H1 (cell line): ENCODE results near the gene YBX2. TPM values are rescaled to one million over a fixed set of nuclear protein-coding genes. Genes with fewer than 3 reads are reported as not detected.

Experiments
- CTCF ChIA-PET: fragments of 300-600 bp; sonication (Branson Sonifier 250); formaldehyde crosslinking; loops from one replicate; lab custom pipeline; 2021; ENCODE audit not compliant: partially characterized antibody; lab: Charles Lee
- POLR2A ChIA-PET: fragments of 300-600 bp; sonication (Branson Sonifier 250); formaldehyde crosslinking; loops from one replicate; lab custom pipeline; 2021; ENCODE audit warnings: inconsistent platforms; ENCODE audit not compliant: partially characterized antibody; lab: Charles Lee
- DNase-seq, 2 experiments: peaks; one replicate each; pipeline versions ENCODE4 v3.0.0 to v3.0.0-alpha.2; 2010 to 2022; ENCODE audit warnings: low spot score in 2 of 2, low read depth in 1 of 2, mixed read lengths in 1 of 2
- FAIRE-seq: peaks from 2 replicates; lab custom pipeline; 2011; peaks lifted over from hg19 to GRCh38; lab: Jason Lieb, UNC
- H2AFZ ChIP-seq: 2 replicates; pipeline ENCODE4 v1.8.1; 2012; ENCODE audit warnings: low read length, inconsistent platforms
- H2AK5ac ChIP-seq: 2 replicates; pipeline ENCODE4 v1.6.1; 2013; ENCODE audit warnings: low read depth, low read length
- H2BK120ac ChIP-seq: replicated peaks from 2 replicates; pipeline ENCODE3; 2013; ENCODE audit warnings: low read depth, low read length, inconsistent platforms
- H2BK12ac ChIP-seq: 2 replicates; pipeline ENCODE4 v1.6.1; 2013; ENCODE audit warnings: low read depth, low read length
- H2BK15ac ChIP-seq: 2 replicates; pipeline ENCODE4 v1.6.1; 2013; ENCODE audit warnings: low read length
- H2BK20ac ChIP-seq: 2 replicates; pipeline ENCODE4 v1.6.1; 2013; ENCODE audit warnings: low read length
- H2BK5ac ChIP-seq: 2 replicates; pipeline ENCODE4 v1.6.1; 2013; ENCODE audit warnings: low read depth, low read length
- H3K14ac ChIP-seq: 2 replicates; pipeline ENCODE4 v1.6.1; 2013; ENCODE audit warnings: inconsistent platforms; ENCODE audit not compliant: insufficient read length
- H3K18ac ChIP-seq: 2 replicates; pipeline ENCODE4 v1.6.1; 2013; ENCODE audit warnings: low read length; ENCODE audit errors: extremely low read depth
- H3K23ac ChIP-seq: 2 replicates; pipeline ENCODE4 v1.6.1; 2013; ENCODE audit warnings: inconsistent platforms; ENCODE audit not compliant: insufficient read length
- H3K23me2 ChIP-seq: 2 replicates; pipeline ENCODE4 v1.6.1; 2013; ENCODE audit warnings: low read depth, low read length
- H3K27ac ChIP-seq: 2 replicates; pipeline ENCODE4 v1.6.1; 2011; ENCODE audit warnings: low read depth, low read length, inconsistent platforms
- H3K27me3 ChIP-seq, 4 experiments: replicated peaks in 1 of 4; 1 replicate in 1 of 4; 2 replicates in 3 of 4; pipeline versions ENCODE4 v1.6.1 to v1.8.1; 2011 to 2013; ENCODE audit warnings: low read length in 3 of 4, mild to moderate bottlenecking in 3 of 4, inconsistent platforms in 2 of 4, mixed read lengths in 2 of 4, moderate library complexity in 1 of 4; ENCODE audit not compliant: control insufficient read depth in 3 of 4, insufficient read depth in 3 of 4; ENCODE audit errors: extremely low read depth in 1 of 4
- H3K36me3 ChIP-seq, 4 experiments: 2 replicates each; pipeline versions ENCODE4 v1.6.1 to v1.8.1; 2011 to 2013; ENCODE audit warnings: mild to moderate bottlenecking in 4 of 4, low read length in 3 of 4, moderate library complexity in 2 of 4, control low read depth in 1 of 4, inconsistent platforms in 1 of 4; ENCODE audit not compliant: insufficient read depth in 4 of 4, control insufficient read depth in 2 of 4
- H3K4ac ChIP-seq: replicated peaks from 2 replicates; pipeline ENCODE3; 2013; ENCODE audit warnings: low read length, low read depth, mixed read lengths, inconsistent platforms; ENCODE audit not compliant: insufficient read length
- H3K4me1 ChIP-seq, 4 experiments: replicated peaks in 1 of 4; 1 replicate in 1 of 4; 2 replicates in 3 of 4; pipeline versions ENCODE4 v1.6.1 to v1.8.1; 2011 to 2013; ENCODE audit warnings: low read length in 3 of 4, inconsistent platforms in 2 of 4, mixed read lengths in 1 of 4; ENCODE audit not compliant: insufficient read depth in 4 of 4, control insufficient read depth in 3 of 4
- H3K4me2 ChIP-seq, 2 experiments: 2 replicates each; pipeline versions ENCODE4 v1.6.1 to v1.8.1; 2011 to 2013; ENCODE audit warnings: low read depth in 2 of 2, low read length in 2 of 2, control low read depth in 1 of 2, inconsistent platforms in 1 of 2, mild to moderate bottlenecking in 1 of 2; ENCODE audit not compliant: insufficient read depth in 1 of 2
- H3K4me3 ChIP-seq, 4 experiments: fragments of 200-600, 300-600 bp in 1 of 4; sonication (generic), shearing (Covaris generic), sonication (Bioruptor Twin) in 1 of 4; 2 replicates each; pipeline versions ENCODE4 v1.5.1 to v1.8.1; 2011 to 2016; ENCODE audit warnings: low read length in 4 of 4, low read depth in 3 of 4, control low read depth in 2 of 4, inconsistent platforms in 2 of 4, mild to moderate bottlenecking in 2 of 4, mixed read lengths in 1 of 4, moderate library complexity in 1 of 4; ENCODE audit not compliant: insufficient read depth in 2 of 4; ENCODE audit errors: extremely low read depth in 1 of 4
- H3K56ac ChIP-seq: replicated peaks from 2 replicates; pipeline ENCODE3; 2013; ENCODE audit warnings: low read depth, mild to moderate bottlenecking, mixed read lengths, low read length, inconsistent platforms; ENCODE audit not compliant: insufficient read length
- H3K79me1 ChIP-seq: 2 replicates; pipeline ENCODE4 v1.6.1; 2013; ENCODE audit warnings: low read depth, low read length, control low read depth
- H3K79me2 ChIP-seq, 2 experiments: 2 replicates each; pipeline versions ENCODE4 v1.6.1 to v1.8.1; 2012 to 2013; ENCODE audit warnings: low read length in 2 of 2, mild to moderate bottlenecking in 2 of 2, inconsistent platforms in 1 of 2; ENCODE audit not compliant: insufficient read depth in 2 of 2, control insufficient read depth in 1 of 2
- H3K9ac ChIP-seq, 4 experiments: replicated peaks in 1 of 4; 1 replicate in 1 of 4; 2 replicates in 3 of 4; pipeline versions ENCODE4 v1.6.1 to v1.8.1; 2011 to 2013; ENCODE audit warnings: low read depth in 3 of 4, low read length in 3 of 4, control low read depth in 2 of 4, mild to moderate bottlenecking in 2 of 4, moderate library complexity in 2 of 4, inconsistent platforms in 1 of 4; ENCODE audit errors: extremely low read depth in 1 of 4
- H3K9me3 ChIP-seq, 2 experiments: 2 replicates each; pipeline versions ENCODE4 v1.6.1 to v1.8.1; 2012 to 2013; ENCODE audit warnings: mild to moderate bottlenecking in 2 of 2, moderate library complexity in 2 of 2, control low read depth in 1 of 2, inconsistent platforms in 1 of 2, low read depth in 1 of 2, low read length in 1 of 2, mixed read lengths in 1 of 2; ENCODE audit not compliant: insufficient read depth in 2 of 2
- H4K20me1 ChIP-seq, 2 experiments: replicated peaks in 1 of 2; 2 replicates each; pipeline versions ENCODE3 to v1.8.1; 2011 to 2013; ENCODE audit warnings: inconsistent platforms in 2 of 2, low read length in 2 of 2, mild to moderate bottlenecking in 1 of 2; ENCODE audit not compliant: insufficient read depth in 2 of 2, control insufficient read depth in 1 of 2
- H4K5ac ChIP-seq: 2 replicates; pipeline ENCODE4 v1.6.1; 2013; ENCODE audit warnings: low read length, low read depth, mixed read lengths, inconsistent platforms; ENCODE audit not compliant: insufficient read length
- H4K8ac ChIP-seq: 2 replicates; pipeline ENCODE4 v1.8.0; 2013; ENCODE audit warnings: mild to moderate bottlenecking, moderate library complexity, low read length, inconsistent platforms; ENCODE audit not compliant: insufficient read depth; ENCODE audit errors: extremely low read depth
- H4K91ac ChIP-seq: replicated peaks from 2 replicates; pipeline ENCODE3; 2013; ENCODE audit warnings: low read length, mixed read lengths, inconsistent platforms; ENCODE audit not compliant: insufficient read length
- CBX5 ChIP-seq: fragments of 300-800, 300-1000 bp; sonication (generic); IDR thresholded peaks from 2 replicates; pipeline ENCODE4 v1.7.1; 2016; ENCODE audit warnings: antibody characterized with exemption, low read length, low read depth
- CBX8 ChIP-seq: fragments of 300-800, 300-1000 bp; sonication (generic); IDR thresholded peaks from 2 replicates; pipeline ENCODE4 v1.7.1; 2016; ENCODE audit warnings: low read depth, low read length, borderline replicate concordance
- CHD2 ChIP-seq: IDR thresholded peaks from 2 replicates; pipeline ENCODE4 v1.6.1; 2012; ENCODE audit warnings: low read length, improper control_type of control experiment
- HDAC2 ChIP-seq, 2 experiments: fragments of 300-600 bp in 1 of 2; sonication (generic) in 1 of 2; IDR thresholded peaks; 2 replicates each; pipeline ENCODE4 v1.6.1; 2011 to 2012; ENCODE audit warnings: low read depth in 2 of 2, low read length in 2 of 2, mild to moderate bottlenecking in 2 of 2, moderate library complexity in 2 of 2, borderline replicate concordance in 1 of 2, inconsistent platforms in 1 of 2
- KDM1A ChIP-seq: fragments of 200-600, 300-600 bp; sonication (generic); IDR thresholded peaks from 2 replicates; pipeline ENCODE4 v1.7.1; 2016; ENCODE audit warnings: mild to moderate bottlenecking, low read length, borderline replicate concordance
- SIN3A ChIP-seq, 2 experiments: IDR thresholded peaks in 1 of 2; conservative IDR thresholded peaks in 1 of 2; 2 replicates each; pipeline ENCODE4 v1.6.1; 2011 to 2012; ENCODE audit warnings: low read length in 2 of 2, improper control_type of control experiment in 1 of 2, low read depth in 1 of 2, mild to moderate bottlenecking in 1 of 2
- SP4 ChIP-seq: IDR thresholded peaks from 2 replicates; pipeline ENCODE4 v1.6.1; 2012; ENCODE audit warnings: low read length, inconsistent platforms
- TAF1 ChIP-seq: IDR thresholded peaks from 2 replicates; pipeline ENCODE4 v1.6.1; 2011; ENCODE audit warnings: mild to moderate bottlenecking, low read depth, low read length
- WGBS, 2 experiments: shearing (Covaris generic) in 1 of 2; methylation state at CpG; one replicate each; pipeline versions ENCODE4 v1.1.6 to v1.1.7; 2013 to 2015; ENCODE audit warnings: low lambda C conversion rate in 2 of 2, mixed read lengths in 2 of 2, inconsistent platforms in 1 of 2, low coverage in 1 of 2, missing lambda C conversion rate in 1 of 2; ENCODE audit not compliant: insufficient replicate concordance in 2 of 2, insufficient coverage in 1 of 2, insufficient read length in 1 of 2; ENCODE audit errors: extremely low coverage in 1 of 2, missing lambda C conversion rate in 1 of 2; 5-methylcytosine and 5-hydroxymethylcytosine counted together
- polyA plus RNA-seq, 7 experiments: library from polyadenylated mRNA; depleted of rRNA in 3 of 7; stranded (reverse) in 5 of 7; unstranded in 2 of 7; fragments of >200 nt in 5 of 7; fragments of 200-250 nt in 2 of 7; gene quantifications; 1 replicate in 5 of 7; 2 replicates in 1 of 7; 4 replicates in 1 of 7; pipeline versions ENCODE4 v1.2.1 to v1.2.3, GENCODE V29; 2011 to 2013; ENCODE audit warnings: missing spikeins in 2 of 7, mixed read lengths in 2 of 7
- total RNA-seq: library from RNA; stranded (reverse); fragmentation: NEBNext Ultra II Directional; extraction: Animal tissue kit (Norgen Biotek cat#: 25700); gene quantifications from 2 replicates; pipeline ENCODE4 v1.2.1, GENCODE V29; 2021
- TF ChIP-seq, protein P1 (sequence below): IDR thresholded peaks from 2 replicates; pipeline ENCODE4 v1.6.1; 2012; ENCODE audit warnings: inconsistent platforms

YBX2 gene
- total and polyA plus RNA-seq, 2 of the 8 experiments (the other 6 are each of a cell fraction or from before 2014, with no cell fraction given), result 19.2 to 30.5 TPM

DNA sequence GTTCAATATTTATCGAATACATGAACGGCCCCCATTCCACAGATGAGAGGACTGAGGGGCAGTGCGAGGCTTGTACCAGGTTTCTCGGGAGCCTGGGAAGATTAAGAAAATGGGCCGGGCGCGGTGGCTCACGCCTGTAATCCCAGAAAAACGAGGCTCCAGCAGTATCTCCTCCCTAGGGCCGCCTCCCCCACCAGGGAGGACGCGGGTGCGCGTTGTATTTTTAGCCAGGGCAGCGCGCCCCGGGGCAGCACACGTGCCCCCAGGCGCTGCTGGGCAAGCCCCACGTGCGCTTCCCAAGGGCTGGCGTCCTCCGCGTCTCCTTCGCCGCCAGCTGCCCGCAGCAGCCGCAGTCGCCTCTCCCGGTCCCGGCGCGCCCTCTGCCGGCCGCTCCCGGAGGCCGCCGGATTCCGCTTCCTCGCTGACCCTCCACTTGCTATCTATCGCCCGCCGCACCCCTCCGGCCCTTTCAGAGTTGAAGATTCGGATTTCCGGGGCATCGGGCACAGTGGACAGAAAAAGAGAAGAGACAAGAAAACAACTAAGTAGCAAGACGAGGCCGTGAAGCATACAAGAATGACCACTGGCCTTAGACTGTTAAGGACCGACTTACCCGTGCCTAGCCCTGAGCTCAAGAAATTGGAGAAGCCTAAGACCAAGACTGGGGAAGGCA is 1.9 kb upstream of the YBX2 start:
- H3K23ac ChIP-seq, result no peak overlapping the region
- peaks cover 2% of the 10 kb centered on the region; the same call in 1 of the 2 replicates for H3K23me2 ChIP-seq
- no peaks in the 10 kb centered on the region for H3K79me2 ChIP-seq
- no peak overlapping the region for H3K27ac ChIP-seq
- ChIA-PET POLR2A (interaction anchor here (0.7 to 3.5 kb wide), 19 partner anchors 10 to 79 kb away, joined by 3 to 19 read pairs (median 5); partner anchors contain the start of genes CTDNEP1, DVL2, ELP5 and PHF23), CTCF (interaction anchor here (0.5 to 2.8 kb wide), 32 partner anchors 8 to 1316 kb away, joined by 3 to 42 read pairs (median 5); partner anchors contain the start of genes ACADVL, ACAP1, DLG4 and GABARAP)
- no peak overlapping the region for H2BK120ac ChIP-seq
- no peak overlapping the region; the same call in 1 of the 2 replicates for H3K18ac ChIP-seq
- H2AFZ ChIP-seq, result 0 out of 2 replicates have a peak overlapping the region, but pooled peaks have one; percentile 95
- H3K79me1 ChIP-seq, result peaks cover 2% of the 10 kb centered on the region; the same call in 1 of the 2 replicates
- H3K27me3 ChIP-seq, result peaks cover 3 to 11% (median 9%) of the 10 kb centered on the region in 4 experiments
- FAIRE-seq (no peak), DNase-seq (peak in 1 of 2 experiments; percentile 96)
- H2BK15ac ChIP-seq, result 0 out of 2 replicates have a peak overlapping the region, but pooled peaks have one; percentile 20
- no peak overlapping the region for H3K4ac ChIP-seq
- no peak overlapping the region for H2AK5ac ChIP-seq
- H3K36me3 ChIP-seq, result no peaks in the 10 kb centered on the region
- H3K4me1 ChIP-seq, result peaks cover 0 to 14% (median 5%) of the 10 kb centered on the region in 4 experiments; a peak in 5 of 7 replicates
- peaks cover 0 to 9% of the 10 kb centered on the region in 2 experiments for H4K20me1 ChIP-seq
- H3K4me2 ChIP-seq, result peak overlapping the region; percentile 33 to 73
- no peak overlapping the region for H2BK20ac ChIP-seq
- no peaks in the 10 kb centered on the region; a peak in 1 of 4 replicates for H3K9me3 ChIP-seq
- peak overlapping the region in 1 of 4 experiments; percentile 51; a peak in 2 of 8 replicates for H3K4me3 ChIP-seq
- no peak overlapping the region; the same call in 1 of the 2 replicates for H2BK5ac ChIP-seq
- peak overlapping the region; percentile 75; the same call in 1 of the 2 replicates for H2BK12ac ChIP-seq
- H3K14ac ChIP-seq, result no peak overlapping the region
- no peak overlapping the region for H3K9ac ChIP-seq
- peak overlapping the region; percentile 52 for H4K91ac ChIP-seq
- peak overlapping the region; percentile 1 for H3K56ac ChIP-seq
- H4K8ac ChIP-seq, result peak overlapping the region; percentile 69; the same call in 1 of the 2 replicates
- WGBS, 2 experiments, result 14% methylated on average over 44 of the region's 51 CpGs; no CpG with 5 or more reads in 1 of the 2 experiments
- H4K5ac ChIP-seq, result peak overlapping the region; percentile 7
- TF ChIP-seq CBX5, result no peak
- TF ChIP-seq, protein P1, sequence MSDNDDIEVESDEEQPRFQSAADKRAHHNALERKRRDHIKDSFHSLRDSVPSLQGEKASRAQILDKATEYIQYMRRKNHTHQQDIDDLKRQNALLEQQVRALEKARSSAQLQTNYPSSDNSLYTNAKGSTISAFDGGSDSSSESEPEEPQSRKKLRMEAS, result peak; percentile 99
- TF ChIP-seq TAF1, result no peak
- peak; percentile 59; the same call in 1 of the 2 replicates for TF ChIP-seq SP4
- no peak for TF ChIP-seq CBX8
- peak; percentile 73 to 77; a peak in 2 of 4 replicates for TF ChIP-seq SIN3A (conservative IDR thresholded peaks at IDR 0.05 in 1 of 2, IDR thresholded peaks at IDR 0.05 in 1 of 2; ENCODE audit: low read depth in 1 of 2, low read length in 2 of 2)
- no peak; a peak in 1 of 4 replicates for TF ChIP-seq HDAC2 (IDR thresholded peaks at IDR 0.05; ENCODE audit: borderline replicate concordance in 1 of 2, low read depth in 2 of 2, low read length in 2 of 2)
- peak; percentile 65; the same call in 1 of the 2 replicates for TF ChIP-seq KDM1A
- TF ChIP-seq CHD2, result peak; percentile 46; the same call in 1 of the 2 replicates
